IPS-15b (cell line): Measurements from ENCODE around the gene CTDP1.

Source experiments
- H3K27me3 ChIP-seq: one replicate; pipeline ENCODE4 v1.6.1; 2013; ENCODE audit warnings: low read length; ENCODE audit not compliant: control insufficient read depth, insufficient read depth
- H3K36me3 ChIP-seq: one replicate; pipeline ENCODE4 v1.6.1; 2013; ENCODE audit warnings: low read length; ENCODE audit not compliant: control insufficient read depth, insufficient read depth
- H3K4me1 ChIP-seq: one replicate; pipeline ENCODE4 v1.6.1; 2013; ENCODE audit warnings: mild to moderate bottlenecking, low read length; ENCODE audit not compliant: control insufficient read depth, insufficient read depth
- H3K4me3 ChIP-seq: one replicate; pipeline ENCODE4 v1.5.1; 2013; ENCODE audit warnings: low read depth, low read length
- H3K9ac ChIP-seq: one replicate; pipeline ENCODE4 v1.6.1; 2013; ENCODE audit warnings: low read depth, mild to moderate bottlenecking, low read length
- H3K9me3 ChIP-seq: one replicate; pipeline ENCODE4 v1.6.1; 2013; ENCODE audit warnings: mild to moderate bottlenecking, low read length; ENCODE audit not compliant: control insufficient read depth, insufficient read depth

CTDP1 gene

DNA sequence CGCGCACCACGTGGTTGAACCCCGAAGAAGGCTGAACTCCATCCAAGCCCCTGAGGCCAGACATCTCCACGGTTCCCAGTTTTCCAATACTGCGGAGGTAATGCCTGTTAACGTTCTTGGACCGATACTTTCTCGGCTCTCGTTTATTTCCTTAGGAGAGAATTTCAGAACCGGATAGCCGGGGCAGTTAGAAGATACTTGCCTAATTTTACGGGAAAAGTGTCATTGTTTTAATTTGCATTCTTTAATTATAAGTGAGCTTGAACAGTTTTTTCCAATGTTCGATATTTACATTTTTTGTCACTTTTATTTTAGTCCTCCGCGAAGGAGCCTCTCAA, 107.9 kb downstream of the CTDP1 start:
- no peak overlapping the region for H3K4me3 ChIP-seq
- no peak overlapping the region for H3K9ac ChIP-seq
- no peaks in the 10 kb centered on the region for H3K36me3 ChIP-seq
- H3K9me3 ChIP-seq: no peaks in the 10 kb centered on the region
- H3K27me3 ChIP-seq: peaks cover 31% of the 10 kb centered on the region
- no peaks in the 10 kb centered on the region for H3K4me1 ChIP-seq

DNA sequence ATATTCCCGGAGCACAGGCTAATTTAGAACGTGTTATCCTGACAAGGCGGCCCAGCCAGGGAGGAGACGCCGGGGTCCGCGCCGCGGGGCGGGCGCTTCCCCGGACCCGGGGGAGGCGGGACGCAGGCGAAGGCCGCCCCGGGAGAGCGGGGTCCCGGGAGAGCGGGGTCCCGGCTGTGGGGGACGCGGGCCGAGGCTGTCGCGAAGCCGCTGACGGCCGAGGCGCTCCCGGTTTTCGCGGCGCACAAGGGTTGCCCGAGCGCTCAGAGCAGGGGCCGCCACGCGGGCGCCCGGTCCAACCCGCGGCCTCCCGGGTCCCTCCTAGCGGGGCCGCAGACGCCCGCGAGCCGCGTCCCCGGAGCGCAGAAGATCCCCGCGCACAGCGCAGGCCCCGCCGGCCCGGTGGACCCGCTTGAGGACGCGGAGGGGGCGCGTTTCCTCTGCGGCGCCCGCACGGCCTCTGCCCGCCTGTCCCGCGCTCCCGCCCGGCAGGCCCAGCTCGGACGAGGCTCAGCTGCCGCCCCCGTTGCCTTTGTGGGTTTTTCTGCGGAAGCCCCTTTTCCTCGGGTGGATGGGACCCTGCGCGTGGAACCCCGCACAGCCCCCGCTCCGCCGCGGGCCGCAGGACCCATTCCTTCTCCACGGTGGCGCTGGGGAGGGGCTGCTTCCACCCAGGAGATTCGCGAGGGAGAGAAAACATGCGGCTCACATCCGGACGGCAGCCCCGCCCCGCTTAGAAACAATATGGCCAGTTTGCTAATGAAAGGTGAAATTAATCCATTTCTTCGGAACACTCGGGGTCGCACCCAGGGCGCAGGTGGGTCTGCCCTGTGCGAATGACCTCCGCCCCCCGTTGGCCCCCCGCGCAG, 108.5 kb downstream of the CTDP1 start:
- Histone ChIP-seq H3K27me3 (peaks cover 31% of the 10 kb centered on the region), H3K36me3 (no peaks in the 10 kb centered on the region), H3K4me1 (no peaks in the 10 kb centered on the region), H3K9ac (no peak overlapping the region), H3K4me3 (no peak overlapping the region), H3K9me3 (no peaks in the 10 kb centered on the region)

DNA sequence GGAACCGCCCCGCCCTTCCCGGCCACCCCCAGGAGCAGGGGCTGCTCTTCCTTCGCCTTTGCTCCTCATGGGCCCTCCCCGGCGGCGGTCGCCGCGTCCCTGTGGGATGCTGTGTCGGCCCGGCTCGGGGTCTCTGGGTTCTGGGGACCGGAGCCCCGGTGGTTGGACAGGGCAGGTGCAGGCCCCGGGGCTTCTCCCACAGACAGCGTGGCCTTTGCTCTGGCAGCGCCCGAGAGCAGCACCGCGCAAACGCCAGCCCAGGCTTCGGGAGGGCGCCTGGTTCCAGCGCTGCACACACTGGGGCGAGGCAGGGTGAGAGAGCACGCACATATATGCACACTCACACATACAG, 109.1 kb downstream of the CTDP1 start:
- H3K9ac ChIP-seq: no peak overlapping the region
- no peaks in the 10 kb centered on the region for H3K9me3 ChIP-seq
- no peak overlapping the region for H3K4me3 ChIP-seq
- H3K4me1 ChIP-seq: no peaks in the 10 kb centered on the region
- H3K36me3 ChIP-seq: no peaks in the 10 kb centered on the region
- peaks cover 31% of the 10 kb centered on the region for H3K27me3 ChIP-seq

DNA sequence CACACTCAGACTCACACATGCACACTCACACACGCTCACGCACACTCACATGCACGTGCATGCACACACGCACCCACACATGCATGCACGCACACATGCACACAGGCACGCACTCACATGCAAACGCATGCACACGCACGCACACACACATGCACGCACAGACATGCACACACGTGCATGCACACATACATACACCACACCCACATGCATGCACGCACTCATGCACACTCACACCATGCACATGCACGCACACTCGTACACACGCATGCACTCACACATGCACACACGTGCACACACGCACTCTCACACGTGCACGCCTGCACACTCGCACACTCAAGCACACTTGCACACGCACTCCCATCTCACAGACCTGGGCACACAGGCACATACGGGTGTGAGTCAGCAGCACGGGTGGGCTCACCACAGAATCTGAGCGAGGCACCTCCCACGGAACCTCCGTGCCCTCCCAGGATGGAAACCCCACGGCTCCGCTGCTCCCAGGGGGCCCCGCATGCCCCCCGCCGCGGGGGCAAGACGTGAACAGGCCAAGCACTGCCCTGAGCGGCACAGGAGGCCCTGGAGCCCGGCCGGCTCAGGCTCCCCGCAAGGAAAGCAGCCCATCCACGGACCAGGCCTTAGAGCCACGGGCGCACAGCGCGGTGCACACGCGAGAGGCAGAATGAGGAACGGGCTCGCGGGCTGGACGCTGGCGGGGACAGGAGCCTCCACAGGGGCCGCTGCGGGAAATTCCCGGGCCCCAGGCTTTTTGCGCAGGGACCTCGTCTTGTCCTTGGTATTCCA, 109.7 kb downstream of the CTDP1 start:
- no peaks in the 10 kb centered on the region for H3K36me3 ChIP-seq
- H3K4me3 ChIP-seq: no peak overlapping the region
- no peak overlapping the region for H3K9ac ChIP-seq
- H3K27me3 ChIP-seq: peaks cover 31% of the 10 kb centered on the region
- no peaks in the 10 kb centered on the region for H3K9me3 ChIP-seq
- H3K4me1 ChIP-seq: no peaks in the 10 kb centered on the region

DNA sequence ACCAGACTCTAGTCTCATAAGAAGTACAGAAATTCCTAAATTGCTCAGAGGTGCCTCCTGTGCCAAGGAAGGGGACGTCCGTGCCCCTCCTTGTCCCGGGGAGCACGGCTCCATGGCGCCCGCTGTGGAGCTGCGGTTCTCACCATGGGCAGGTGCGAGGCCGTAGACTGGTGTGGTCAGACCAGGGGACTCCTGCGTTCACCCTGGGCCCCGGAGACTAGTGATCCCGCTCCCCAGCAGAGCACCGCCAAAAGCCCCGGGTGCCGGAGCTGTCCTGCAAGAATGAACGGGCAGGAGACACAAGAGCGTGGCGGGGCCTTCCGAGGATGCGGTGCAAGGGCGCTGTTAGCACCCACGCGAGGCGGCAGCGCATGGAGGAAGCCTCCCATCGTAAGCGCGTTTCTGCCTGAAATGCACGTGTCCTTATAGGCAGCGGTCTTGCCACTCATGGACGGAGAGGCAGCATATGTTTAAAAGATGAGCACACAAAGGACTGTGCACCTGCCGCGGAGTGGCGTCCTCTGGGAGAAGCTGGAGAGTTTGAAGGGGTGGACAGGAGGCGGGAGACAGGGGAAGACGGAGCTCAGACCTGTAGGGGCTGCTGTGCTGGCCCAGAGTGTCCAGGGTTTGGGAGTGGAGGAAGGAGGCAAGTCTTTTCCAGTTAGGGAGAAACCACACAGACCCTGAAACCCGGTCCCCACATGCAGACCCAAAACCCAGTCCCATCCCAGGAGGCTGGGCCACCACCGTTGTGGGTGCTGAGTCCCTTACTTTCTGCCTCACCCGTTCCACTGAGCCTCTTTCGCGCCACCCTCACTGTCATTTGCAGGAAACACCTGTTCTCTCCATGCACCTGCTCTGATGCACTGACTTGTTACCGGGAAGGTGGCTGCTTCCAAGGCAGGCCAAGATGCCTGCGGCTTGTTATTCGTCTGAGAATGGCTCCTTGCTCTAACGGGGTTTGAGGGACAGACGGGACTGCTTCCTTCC, 110.6 kb downstream of the CTDP1 start:
- peaks cover 31% of the 10 kb centered on the region for H3K27me3 ChIP-seq
- no peaks in the 10 kb centered on the region for H3K4me1 ChIP-seq
- H3K9ac ChIP-seq: no peak overlapping the region
- H3K4me3 ChIP-seq: no peak overlapping the region
- no peaks in the 10 kb centered on the region for H3K36me3 ChIP-seq
- no peaks in the 10 kb centered on the region for H3K9me3 ChIP-seq

- H3K9me3 ChIP-seq: no peaks in the 10 kb centered on the region
- H3K4me1 ChIP-seq: no peaks in the 10 kb centered on the region
- H3K9ac ChIP-seq: no peak overlapping the region
- H3K36me3 ChIP-seq: no peaks in the 10 kb centered on the region
- H3K27me3 ChIP-seq: peaks cover 36% of the 10 kb centered on the region
- H3K4me3 ChIP-seq: no peak overlapping the region
Observed at GRCh38 chr18:79790996-79791972, 111.7 kb downstream of the CTDP1 start.

DNA sequence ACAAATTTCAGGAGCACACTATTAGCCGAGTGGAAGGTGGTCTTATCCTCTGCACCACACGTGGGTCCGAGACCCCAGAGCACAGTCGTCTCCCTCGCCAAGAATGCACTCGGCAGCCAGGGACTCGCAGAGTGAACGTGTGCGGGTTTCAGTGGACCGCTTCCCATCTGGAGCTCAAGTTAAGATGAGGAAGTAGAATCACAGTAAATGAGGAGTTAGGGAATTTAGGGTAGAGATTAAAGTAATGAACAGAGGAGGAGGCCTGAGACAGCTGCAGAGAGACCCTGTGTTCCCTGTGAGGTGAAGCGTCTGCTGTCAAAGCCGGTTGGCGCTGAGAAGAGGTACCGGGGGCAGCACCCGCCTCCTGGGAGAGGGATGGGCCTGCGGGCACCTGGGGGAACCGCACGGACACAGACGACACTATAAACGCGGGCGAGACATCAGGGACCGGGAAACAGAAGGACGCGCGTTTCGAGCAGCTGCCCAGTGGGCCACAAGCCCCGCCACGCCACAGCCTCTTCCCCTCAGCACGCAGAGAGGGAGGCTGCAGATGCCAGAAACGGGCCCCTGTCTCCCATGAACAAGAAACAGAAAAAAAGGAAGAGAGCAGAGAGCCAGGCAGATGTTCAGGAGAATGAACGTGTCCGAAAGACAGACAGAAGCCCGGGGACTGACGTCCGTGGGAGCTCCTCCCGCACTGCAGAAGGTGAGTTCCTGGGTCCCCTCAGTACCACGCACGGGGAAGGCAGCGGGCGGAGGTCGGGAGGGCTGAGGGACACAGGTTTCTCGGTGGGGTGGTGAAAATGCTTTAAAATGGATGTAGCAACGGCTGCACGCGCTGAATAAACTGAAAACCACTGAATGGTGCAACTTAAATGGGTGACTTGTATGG, 112.7 kb downstream of the CTDP1 start:
- Histone ChIP-seq H3K36me3 (no peaks in the 10 kb centered on the region), H3K4me3 (no peak overlapping the region), H3K27me3 (peaks cover 36% of the 10 kb centered on the region), H3K9ac (no peak overlapping the region), H3K4me1 (no peaks in the 10 kb centered on the region), H3K9me3 (no peaks in the 10 kb centered on the region)

DNA sequence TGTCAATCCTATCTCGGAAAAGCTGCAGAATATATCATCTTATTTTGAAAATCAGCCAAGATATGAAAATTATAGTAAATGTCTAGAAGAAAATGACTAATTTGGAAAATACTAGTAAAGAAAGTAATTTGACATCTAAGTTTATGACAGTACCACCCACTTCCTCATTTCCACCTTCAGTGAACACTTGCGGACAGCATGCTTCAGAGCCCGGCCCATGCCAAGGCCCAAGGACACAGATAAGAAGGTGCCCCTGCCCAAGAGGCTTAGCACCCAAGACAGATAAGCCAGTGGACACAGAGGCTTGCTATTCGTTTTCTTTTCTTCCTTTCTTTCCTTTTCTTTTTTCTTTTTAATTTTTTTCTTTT, 113.4 kb downstream of the CTDP1 start:
- no peaks in the 10 kb centered on the region for H3K36me3 ChIP-seq
- no peaks in the 10 kb centered on the region for H3K4me1 ChIP-seq
- H3K27me3 ChIP-seq: peaks cover 34% of the 10 kb centered on the region
- no peaks in the 10 kb centered on the region for H3K9me3 ChIP-seq
- H3K9ac ChIP-seq: no peak overlapping the region
- no peak overlapping the region for H3K4me3 ChIP-seq

DNA sequence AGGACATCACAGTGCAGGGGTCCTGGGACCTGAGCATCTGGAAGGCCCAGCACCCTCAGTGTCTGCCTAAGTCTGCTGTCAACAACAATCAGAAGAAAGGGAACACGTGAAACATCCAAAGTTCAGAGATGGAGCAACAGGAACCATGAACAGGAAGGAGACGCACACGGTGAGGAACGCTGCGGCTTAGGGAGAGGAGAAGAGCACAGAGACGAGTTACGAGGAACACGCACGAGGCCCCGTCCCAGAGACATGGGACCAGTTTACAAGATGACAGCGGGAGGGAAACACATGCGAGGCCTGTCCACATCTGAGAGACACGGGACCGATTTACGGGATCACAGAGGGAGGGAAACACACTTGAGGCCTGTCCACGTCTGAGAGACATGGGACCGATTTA, 115.2 kb downstream of the CTDP1 start:
- H3K9me3 ChIP-seq: no peaks in the 10 kb centered on the region
- no peak overlapping the region for H3K9ac ChIP-seq
- H3K4me3 ChIP-seq: no peak overlapping the region
- H3K36me3 ChIP-seq: no peaks in the 10 kb centered on the region
- no peaks in the 10 kb centered on the region for H3K4me1 ChIP-seq
- peaks cover 41% of the 10 kb centered on the region for H3K27me3 ChIP-seq

DNA sequence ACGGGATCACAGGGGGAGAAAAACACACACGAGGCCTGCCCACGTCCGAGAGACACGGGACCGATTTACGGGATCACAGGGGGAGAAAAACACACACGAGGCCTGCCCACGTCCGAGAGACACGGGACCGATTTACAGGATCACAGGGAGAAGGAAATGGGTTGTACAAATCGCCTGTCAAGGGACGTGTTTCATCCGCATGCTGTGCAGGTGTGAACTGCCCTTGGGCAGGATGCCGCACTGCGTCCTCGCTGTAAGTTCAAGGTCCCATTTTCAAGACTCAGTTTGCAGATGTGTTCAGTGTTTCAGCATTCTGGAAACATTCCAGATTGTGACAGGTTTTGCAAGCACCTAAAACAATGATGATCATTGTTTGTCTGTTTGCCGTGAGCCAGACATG, 115.8 kb downstream of the CTDP1 start:
- Histone ChIP-seq H3K4me1 (no peaks in the 10 kb centered on the region), H3K27me3 (peaks cover 45% of the 10 kb centered on the region), H3K9ac (no peak overlapping the region), H3K36me3 (no peaks in the 10 kb centered on the region), H3K4me3 (no peak overlapping the region), H3K9me3 (no peaks in the 10 kb centered on the region)
